Measurements from ENCODE around the gene IQCM. TPM values are rescaled to one million over a fixed set of nuclear protein-coding genes. Genes with fewer than 3 reads are reported as not detected.
"Not testable (repeated sequence)": the region's sequence is repeated elsewhere in the genome, so short reads cannot be mapped to it uniquely, and the experiment has no call there.

The IQCM gene
- total RNA-seq, 2 donors from 2014 or later: not detected

DNA sequence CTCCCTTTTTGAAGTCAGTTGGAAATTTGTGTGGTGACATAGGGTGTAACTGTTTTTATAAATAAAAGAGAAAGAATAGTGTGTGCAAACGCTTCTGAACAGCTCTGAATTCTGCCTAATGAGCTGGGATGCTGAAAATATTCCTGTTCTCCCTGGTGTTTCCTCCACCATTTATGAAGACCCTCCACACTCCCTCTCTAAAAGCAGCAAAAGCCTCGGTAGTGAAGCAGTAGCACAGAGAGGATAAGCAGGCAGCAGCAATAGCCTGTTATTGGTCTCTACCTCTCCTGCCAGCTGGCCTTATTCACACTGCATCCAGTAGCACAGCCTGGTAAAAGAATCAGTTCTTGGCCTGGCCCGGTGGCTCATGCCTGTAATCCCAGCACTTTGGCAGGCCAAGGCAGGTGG is 406.1 kb downstream of the IQCM start:
- H3K36me3 Mint-ChIP-seq (ENCODE audit: low read depth): no peaks in the 10 kb centered on the region
- H3K4me3 Mint-ChIP-seq: no peak overlapping the region
- no peak for ATAC-seq
- no peaks in the 10 kb centered on the region for H3K4me1 Mint-ChIP-seq
- H3K9me3 ChIP-seq (ENCODE audit: control insufficient read depth, low read length, poor library complexity, severe bottlenecking): no peaks in the 10 kb centered on the region
- H3K27me3 Mint-ChIP-seq: no peaks in the 10 kb centered on the region
- no peak overlapping the region for H3K27ac Mint-ChIP-seq
- no peak for DNase-seq

DNA sequence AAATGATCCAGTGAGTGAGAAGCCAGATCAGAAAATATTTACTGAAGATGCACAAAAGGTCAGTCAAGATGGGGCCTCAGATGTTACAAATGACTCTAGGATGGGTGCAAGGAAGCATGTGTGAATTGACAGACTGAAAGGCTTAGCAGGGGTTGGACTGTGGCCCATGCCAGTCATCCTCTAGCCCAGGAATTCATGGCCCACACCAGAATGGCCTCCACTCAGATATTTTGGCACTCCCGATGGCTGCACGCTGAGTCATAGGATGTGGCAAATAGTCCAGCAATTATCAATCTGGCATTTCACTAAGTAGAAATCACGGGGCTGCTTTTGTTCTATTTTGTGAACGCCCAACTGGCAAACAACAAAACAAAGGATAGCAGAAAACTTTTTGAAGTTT is 406.5 kb downstream of the IQCM start:
- Mint-ChIP-seq H3K27ac (no peak overlapping the region), H3K27me3 (no peaks in the 10 kb centered on the region), H3K36me3 (ENCODE audit: low read depth) (no peaks in the 10 kb centered on the region), H3K4me1 (no peaks in the 10 kb centered on the region), H3K4me3 (no peak overlapping the region)
- no peaks in the 10 kb centered on the region for H3K9me3 ChIP-seq (ENCODE audit: control insufficient read depth, low read length, poor library complexity, severe bottlenecking)
- DNase-seq (no peak), ATAC-seq (no peak)

DNA sequence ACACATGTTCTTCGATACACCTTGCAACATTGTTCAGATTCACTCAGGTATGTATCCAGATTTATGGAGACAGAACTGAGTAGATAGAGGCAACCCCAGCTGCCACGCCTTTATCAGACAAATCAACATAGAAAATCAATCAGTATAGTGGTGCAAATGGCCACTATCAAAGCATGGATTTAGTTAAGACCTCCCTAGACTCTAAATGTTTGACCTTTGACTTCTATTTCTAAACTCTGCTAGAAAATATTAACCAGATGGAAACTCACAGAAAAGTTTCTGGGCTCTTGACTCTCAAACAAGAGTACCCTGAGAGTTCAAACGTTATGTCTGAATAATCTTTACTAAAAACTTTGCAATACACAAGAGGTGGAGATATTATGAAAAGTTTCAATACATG is 411.5 kb downstream of the IQCM start:
- DNase-seq (no peak), ATAC-seq (no peak)
- Mint-ChIP-seq H3K4me1 (no peaks in the 10 kb centered on the region), H3K27me3 (no peaks in the 10 kb centered on the region), H3K4me3 (no peak overlapping the region), H3K27ac (no peak overlapping the region), H3K36me3 (ENCODE audit: low read depth) (no peaks in the 10 kb centered on the region)
- H3K9me3 ChIP-seq (ENCODE audit: control insufficient read depth, low read length, poor library complexity, severe bottlenecking): no peaks in the 10 kb centered on the region

DNA sequence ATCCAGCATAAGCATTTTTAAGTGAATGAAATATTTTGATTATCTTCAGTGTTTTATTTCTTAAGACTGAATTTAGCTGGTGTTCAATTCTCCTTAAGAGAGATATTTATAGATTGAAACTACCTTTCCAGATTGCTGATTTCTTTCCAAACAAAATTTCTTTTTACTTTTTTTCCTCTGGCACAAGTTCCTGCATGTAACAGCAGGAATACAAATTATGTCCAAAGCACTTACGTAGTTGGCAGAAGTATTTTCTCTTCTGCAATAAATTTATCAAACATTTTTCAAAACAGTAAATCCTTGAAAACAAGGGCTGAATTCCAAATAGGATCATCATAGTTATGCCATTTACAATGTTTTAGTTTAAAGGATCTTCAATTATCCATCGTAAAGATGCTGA is 412.6 kb downstream of the IQCM start:
- Mint-ChIP-seq H3K27ac (no peak overlapping the region), H3K27me3 (no peaks in the 10 kb centered on the region), H3K36me3 (ENCODE audit: low read depth) (no peaks in the 10 kb centered on the region), H3K4me1 (no peaks in the 10 kb centered on the region), H3K4me3 (no peak overlapping the region)
- ATAC-seq (no peak), DNase-seq (no peak)
- no peaks in the 10 kb centered on the region for H3K9me3 ChIP-seq (ENCODE audit: control insufficient read depth, low read length, poor library complexity, severe bottlenecking)

DNA sequence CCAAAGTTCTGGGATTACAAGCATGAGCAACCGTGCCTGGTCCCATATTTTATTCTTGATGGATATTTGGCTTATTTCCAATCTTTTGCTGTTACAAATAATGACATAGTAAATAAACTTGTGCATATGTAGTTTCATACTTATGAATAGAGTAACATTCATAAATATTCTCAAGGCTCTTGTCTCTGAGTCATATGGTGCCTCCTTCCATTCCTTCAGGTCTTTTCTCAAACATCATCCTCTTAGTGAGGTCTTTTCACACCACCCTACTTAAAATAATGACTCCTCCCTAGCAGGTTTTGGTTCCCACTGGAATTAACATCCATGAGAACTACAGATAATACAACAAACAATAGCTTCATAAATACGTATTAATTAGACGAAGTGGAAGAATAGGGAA is 416.6 kb downstream of the IQCM start:
- DNase-seq (no peak), ATAC-seq (no peak)
- Mint-ChIP-seq H3K27ac (no peak overlapping the region), H3K27me3 (no peaks in the 10 kb centered on the region), H3K4me1 (no peaks in the 10 kb centered on the region), H3K36me3 (ENCODE audit: low read depth) (no peaks in the 10 kb centered on the region), H3K4me3 (no peak overlapping the region)
- H3K9me3 ChIP-seq (ENCODE audit: control insufficient read depth, low read length, poor library complexity, severe bottlenecking): no peaks in the 10 kb centered on the region

DNA sequence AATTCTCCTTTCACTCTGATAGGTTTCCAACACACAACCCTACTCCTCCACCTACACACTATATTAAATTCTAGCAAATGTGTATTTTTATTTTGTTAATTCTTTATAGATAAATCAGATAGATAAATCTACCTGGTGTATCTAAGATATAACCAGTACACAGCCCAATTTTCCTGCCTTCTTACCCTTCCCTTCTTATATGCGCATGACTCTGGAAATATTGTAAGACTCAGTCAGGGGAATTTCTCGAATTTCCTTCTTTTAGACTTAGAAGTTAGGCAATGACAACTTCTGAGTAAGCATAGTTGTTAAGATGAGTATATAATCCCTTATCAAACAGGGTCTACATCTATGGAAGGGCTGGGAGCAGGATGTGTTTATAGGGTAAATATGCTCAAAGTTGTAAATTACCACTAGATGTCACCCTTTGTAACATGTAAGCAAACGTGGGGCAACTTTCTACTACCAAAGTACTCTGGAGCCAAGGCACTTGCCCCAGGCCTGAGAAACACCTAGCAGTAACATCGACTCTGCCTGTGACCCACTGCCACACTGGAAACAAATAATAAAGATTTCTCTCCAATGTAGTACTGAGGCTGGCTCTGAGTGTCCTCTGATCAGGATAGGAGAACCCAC is 444.7 kb downstream of the IQCM start:
- Mint-ChIP-seq H3K27me3 (no peaks in the 10 kb centered on the region), H3K36me3 (ENCODE audit: low read depth) (no peaks in the 10 kb centered on the region), H3K27ac (no peak overlapping the region), H3K4me3 (no peak overlapping the region), H3K4me1 (no peaks in the 10 kb centered on the region)
- ATAC-seq (no peak), DNase-seq (no peak)
- H3K9me3 ChIP-seq (ENCODE audit: control insufficient read depth, low read length, poor library complexity, severe bottlenecking): no peaks in the 10 kb centered on the region

DNA sequence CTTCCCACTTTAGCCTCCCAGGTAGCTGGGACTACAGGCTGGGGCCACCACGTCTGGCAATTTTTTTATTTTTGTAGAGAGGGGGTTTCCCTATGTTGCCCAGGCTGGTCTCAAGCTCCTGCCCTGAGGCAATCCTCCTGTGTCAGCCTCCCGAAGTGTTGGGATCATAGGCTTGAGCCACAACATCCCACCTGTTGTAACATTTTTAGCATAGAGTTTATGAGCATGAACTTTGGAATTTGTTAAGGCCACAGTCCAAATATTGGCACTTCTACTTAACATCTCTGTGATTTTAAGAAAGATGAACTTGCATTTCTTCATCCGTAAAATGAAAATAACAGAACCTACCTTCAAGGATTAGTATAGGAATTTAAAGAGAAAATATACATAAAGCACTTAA is 445.6 kb downstream of the IQCM start:
- no peaks in the 10 kb centered on the region for H3K36me3 Mint-ChIP-seq (ENCODE audit: low read depth)
- no peaks in the 10 kb centered on the region for H3K4me1 Mint-ChIP-seq
- ATAC-seq (no peak), DNase-seq (no peak)
- no peaks in the 10 kb centered on the region for H3K9me3 ChIP-seq (ENCODE audit: control insufficient read depth, low read length, poor library complexity, severe bottlenecking)
- no peak overlapping the region for H3K27ac Mint-ChIP-seq
- no peaks in the 10 kb centered on the region for H3K27me3 Mint-ChIP-seq
- no peak overlapping the region for H3K4me3 Mint-ChIP-seq

DNA sequence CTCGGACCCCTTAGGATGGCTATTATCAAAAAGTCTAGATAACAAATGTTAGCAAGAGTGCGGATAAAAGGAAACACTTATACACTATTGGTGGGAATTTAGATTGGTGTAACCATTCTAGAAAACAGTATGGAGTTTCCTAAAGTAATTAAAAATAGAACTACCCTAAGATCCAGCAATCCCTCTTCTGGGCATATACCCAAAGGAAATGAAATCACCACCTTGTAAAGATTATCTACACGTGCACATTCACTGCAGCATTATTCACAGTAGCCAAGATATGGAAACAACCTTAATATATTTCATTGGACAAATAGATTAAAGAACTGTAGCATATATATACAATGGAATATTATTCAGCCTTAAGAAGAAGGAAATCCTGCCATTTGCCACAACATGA is 462.4 kb downstream of the IQCM start:
- no peak for DNase-seq
- no peak overlapping the region for H3K4me3 Mint-ChIP-seq
- no peaks in the 10 kb centered on the region for H3K27me3 Mint-ChIP-seq
- no peak for ATAC-seq
- H3K4me1 Mint-ChIP-seq: no peaks in the 10 kb centered on the region
- H3K27ac Mint-ChIP-seq: no peak overlapping the region
- H3K36me3 Mint-ChIP-seq (ENCODE audit: low read depth): no peaks in the 10 kb centered on the region
- H3K9me3 ChIP-seq (ENCODE audit: control insufficient read depth, low read length, poor library complexity, severe bottlenecking): no peaks in the 10 kb centered on the region

DNA sequence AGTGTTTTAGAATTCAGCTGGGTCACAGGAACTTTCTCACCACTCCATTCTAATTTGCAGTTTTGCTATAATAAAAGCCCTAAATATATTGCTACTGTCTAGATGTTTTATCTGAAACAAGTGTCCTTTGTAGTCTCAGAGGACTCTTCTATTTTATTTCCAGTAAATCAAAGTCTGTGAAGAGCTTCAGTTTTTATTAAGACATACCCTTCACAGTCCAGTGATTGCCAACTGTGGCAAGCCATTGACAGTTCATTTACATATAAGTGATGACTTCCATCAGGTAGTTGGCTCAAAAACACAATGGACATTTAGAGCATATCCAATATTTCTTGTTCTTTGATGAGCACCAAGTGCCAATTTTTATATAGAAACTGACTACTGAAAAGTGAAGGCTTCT is 466.1 kb downstream of the IQCM start:
- Mint-ChIP-seq H3K4me1 (no peaks in the 10 kb centered on the region), H3K27ac (no peak overlapping the region), H3K36me3 (ENCODE audit: low read depth) (no peaks in the 10 kb centered on the region), H3K4me3 (no peak overlapping the region), H3K27me3 (no peaks in the 10 kb centered on the region)
- DNase-seq: no peak
- no peak for ATAC-seq
- H3K9me3 ChIP-seq (ENCODE audit: control insufficient read depth, low read length, poor library complexity, severe bottlenecking): no peaks in the 10 kb centered on the region

DNA sequence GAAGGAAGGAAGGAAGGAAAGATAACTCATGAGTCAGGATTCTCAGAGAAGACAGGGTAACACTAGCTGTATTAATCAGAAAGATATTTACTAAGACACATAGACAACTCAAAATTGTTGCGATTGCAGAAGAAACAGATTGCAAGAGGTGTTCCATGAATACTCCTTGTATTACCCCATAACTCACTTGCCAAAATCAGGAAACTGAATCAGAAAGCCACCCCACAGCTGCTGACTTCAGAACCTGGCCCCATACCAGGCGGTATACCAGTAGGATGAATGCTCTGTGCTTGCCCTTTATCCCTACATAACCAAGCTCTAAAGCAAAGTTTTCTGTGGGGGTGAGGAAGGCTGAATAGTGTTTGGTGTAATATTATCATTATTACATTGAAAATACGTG is 468.5 kb downstream of the IQCM start:
- Mint-ChIP-seq H3K27ac (no peak overlapping the region), H3K36me3 (ENCODE audit: low read depth) (no peaks in the 10 kb centered on the region), H3K27me3 (no peaks in the 10 kb centered on the region), H3K4me1 (no peaks in the 10 kb centered on the region), H3K4me3 (no peak overlapping the region)
- no peaks in the 10 kb centered on the region for H3K9me3 ChIP-seq (ENCODE audit: control insufficient read depth, low read length, poor library complexity, severe bottlenecking)
- DNase-seq: no peak
- ATAC-seq: no peak

DNA sequence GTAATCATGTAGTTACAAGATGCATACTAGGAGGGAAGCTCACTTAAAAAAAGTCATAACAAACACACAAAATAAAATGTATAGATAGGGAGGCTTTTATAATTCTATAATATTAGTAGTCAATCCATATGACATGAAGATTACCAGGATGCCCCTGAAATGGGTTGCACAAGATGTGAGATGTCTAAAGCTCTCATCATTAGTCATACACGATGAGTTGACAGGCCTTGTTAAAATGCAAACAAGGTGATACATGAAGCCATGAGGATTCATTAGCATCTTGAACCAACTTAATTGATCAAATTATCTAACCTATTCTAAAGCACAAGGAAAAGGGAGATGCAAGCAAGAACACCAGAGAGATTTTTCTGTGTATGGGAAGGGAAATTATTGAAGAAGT is 470.2 kb downstream of the IQCM start:
- DNase-seq (no peak), ATAC-seq (no peak)
- Mint-ChIP-seq H3K27ac (no peak overlapping the region), H3K4me3 (no peak overlapping the region), H3K36me3 (ENCODE audit: low read depth) (no peaks in the 10 kb centered on the region), H3K4me1 (no peaks in the 10 kb centered on the region), H3K27me3 (no peaks in the 10 kb centered on the region)
- H3K9me3 ChIP-seq (ENCODE audit: control insufficient read depth, low read length, poor library complexity, severe bottlenecking): no peaks in the 10 kb centered on the region

DNA sequence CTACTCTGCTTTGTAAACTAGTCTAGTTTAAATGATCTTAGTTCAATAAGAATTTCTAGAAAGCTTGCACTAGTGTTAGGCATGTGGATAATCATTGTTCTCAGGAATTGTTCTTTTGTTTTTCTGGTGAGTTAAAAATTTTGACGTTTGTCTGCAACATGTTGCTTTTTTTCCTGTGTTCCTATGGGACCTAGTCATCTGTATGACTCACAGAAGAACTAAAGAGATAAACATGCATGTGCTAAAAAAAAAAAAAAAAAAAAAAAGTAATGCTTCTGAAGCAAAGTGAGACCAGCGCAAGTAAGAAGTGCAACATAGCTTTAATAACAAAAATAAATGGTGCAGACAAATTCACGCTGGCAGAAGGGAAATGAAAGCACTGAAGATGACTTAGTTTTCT is 471.2 kb downstream of the IQCM start:
- DNase-seq (no peak), ATAC-seq (no peak)
- H3K9me3 ChIP-seq (ENCODE audit: control insufficient read depth, low read length, poor library complexity, severe bottlenecking): no peaks in the 10 kb centered on the region
- no peak overlapping the region for H3K27ac Mint-ChIP-seq
- no peaks in the 10 kb centered on the region for H3K4me1 Mint-ChIP-seq
- no peaks in the 10 kb centered on the region for H3K36me3 Mint-ChIP-seq (ENCODE audit: low read depth)
- H3K27me3 Mint-ChIP-seq: no peaks in the 10 kb centered on the region
- no peak overlapping the region for H3K4me3 Mint-ChIP-seq

DNA sequence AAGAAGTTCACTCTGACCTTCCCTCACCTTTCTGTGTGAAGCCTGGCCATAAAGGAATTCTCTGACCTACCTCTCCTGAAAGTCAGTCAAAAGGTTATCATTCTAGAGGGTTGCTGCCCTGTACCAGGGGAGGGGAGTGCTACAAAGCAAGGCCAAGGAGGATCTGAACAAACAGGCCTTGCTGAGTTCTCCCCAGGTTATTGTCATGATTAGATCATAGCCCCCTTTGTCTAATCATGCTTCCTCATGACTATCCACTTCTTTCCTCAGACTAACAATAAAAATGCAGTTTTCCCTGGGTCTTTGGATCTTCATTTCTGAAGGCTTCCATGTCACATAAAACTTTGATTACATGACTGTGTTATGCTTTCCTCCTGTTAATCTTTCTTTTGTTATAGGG is 472.0 kb downstream of the IQCM start:
- H3K9me3 ChIP-seq (ENCODE audit: control insufficient read depth, low read length, poor library complexity, severe bottlenecking): no peaks in the 10 kb centered on the region
- Mint-ChIP-seq H3K4me3 (no peak overlapping the region), H3K27me3 (no peaks in the 10 kb centered on the region), H3K27ac (no peak overlapping the region), H3K4me1 (no peaks in the 10 kb centered on the region), H3K36me3 (ENCODE audit: low read depth) (no peaks in the 10 kb centered on the region)
- no peak for DNase-seq
- ATAC-seq: no peak

DNA sequence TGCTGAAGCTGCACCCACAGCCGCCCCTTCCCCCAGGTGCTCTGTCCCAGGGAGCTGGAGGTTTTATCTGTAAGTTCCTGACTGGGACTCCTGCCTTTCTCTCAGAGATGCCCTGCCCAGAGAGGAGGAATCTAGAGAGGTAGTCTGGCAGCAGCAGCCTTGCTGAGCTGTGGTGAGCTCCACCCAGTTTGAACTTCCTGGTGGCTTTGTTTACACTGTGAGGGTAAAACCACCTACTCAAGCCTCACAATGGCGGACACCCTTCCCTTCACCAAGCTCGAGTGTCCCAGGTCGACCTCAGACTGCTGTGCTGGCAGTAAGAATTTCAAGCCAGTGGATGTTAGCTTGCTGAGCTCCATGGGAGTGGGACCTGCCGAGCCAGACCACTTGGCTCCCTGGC is 474.5 kb downstream of the IQCM start:
- not testable (repeated sequence) for H3K4me1 Mint-ChIP-seq; H3K9me3 ChIP-seq (ENCODE audit: control insufficient read depth, low read length, poor library complexity, severe bottlenecking); ATAC-seq; H3K27ac Mint-ChIP-seq; H3K36me3 Mint-ChIP-seq (ENCODE audit: low read depth); H3K27me3 Mint-ChIP-seq; DNase-seq; H3K4me3 Mint-ChIP-seq
